AG09319 (cell line): ENCODE results near the gene CMIP.

Experiments used
- DNase-seq: peaks from one replicate; pipeline ENCODE4 v3.0.0-alpha.2; 2010; ENCODE audit warnings: low read depth; ENCODE audit errors: extremely low read depth
- TF ChIP-seq, protein P1 (sequence below): IDR thresholded peaks from 2 replicates; pipeline ENCODE4 v1.5.1; 2011; ENCODE audit warnings: low read depth, mild to moderate bottlenecking, inconsistent platforms, low read length, moderate library complexity

CMIP gene

DNA sequence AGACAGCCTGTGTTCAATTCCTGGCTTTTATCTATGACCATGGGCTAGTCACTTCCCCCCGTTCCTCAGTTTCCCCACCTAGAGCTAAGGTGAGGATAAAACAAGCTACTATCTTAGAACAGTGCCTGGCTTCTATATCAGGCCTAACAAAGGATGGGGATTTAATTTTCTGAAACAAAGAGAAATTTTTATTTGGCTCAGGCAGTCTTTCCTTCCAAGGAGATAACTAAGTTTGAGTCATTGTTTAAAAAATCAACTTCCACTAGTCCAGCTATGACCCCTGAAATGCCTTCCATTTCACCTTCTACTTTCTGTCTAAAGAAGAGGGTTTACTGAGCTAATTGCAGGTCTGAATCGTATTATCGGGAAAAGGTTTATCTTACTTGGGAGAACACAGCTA lies 99.0 kb downstream of the CMIP start:
- DNase-seq, result no peak
- TF ChIP-seq, protein P1, sequence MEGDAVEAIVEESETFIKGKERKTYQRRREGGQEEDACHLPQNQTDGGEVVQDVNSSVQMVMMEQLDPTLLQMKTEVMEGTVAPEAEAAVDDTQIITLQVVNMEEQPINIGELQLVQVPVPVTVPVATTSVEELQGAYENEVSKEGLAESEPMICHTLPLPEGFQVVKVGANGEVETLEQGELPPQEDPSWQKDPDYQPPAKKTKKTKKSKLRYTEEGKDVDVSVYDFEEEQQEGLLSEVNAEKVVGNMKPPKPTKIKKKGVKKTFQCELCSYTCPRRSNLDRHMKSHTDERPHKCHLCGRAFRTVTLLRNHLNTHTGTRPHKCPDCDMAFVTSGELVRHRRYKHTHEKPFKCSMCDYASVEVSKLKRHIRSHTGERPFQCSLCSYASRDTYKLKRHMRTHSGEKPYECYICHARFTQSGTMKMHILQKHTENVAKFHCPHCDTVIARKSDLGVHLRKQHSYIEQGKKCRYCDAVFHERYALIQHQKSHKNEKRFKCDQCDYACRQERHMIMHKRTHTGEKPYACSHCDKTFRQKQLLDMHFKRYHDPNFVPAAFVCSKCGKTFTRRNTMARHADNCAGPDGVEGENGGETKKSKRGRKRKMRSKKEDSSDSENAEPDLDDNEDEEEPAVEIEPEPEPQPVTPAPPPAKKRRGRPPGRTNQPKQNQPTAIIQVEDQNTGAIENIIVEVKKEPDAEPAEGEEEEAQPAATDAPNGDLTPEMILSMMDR, result no peak

DNA sequence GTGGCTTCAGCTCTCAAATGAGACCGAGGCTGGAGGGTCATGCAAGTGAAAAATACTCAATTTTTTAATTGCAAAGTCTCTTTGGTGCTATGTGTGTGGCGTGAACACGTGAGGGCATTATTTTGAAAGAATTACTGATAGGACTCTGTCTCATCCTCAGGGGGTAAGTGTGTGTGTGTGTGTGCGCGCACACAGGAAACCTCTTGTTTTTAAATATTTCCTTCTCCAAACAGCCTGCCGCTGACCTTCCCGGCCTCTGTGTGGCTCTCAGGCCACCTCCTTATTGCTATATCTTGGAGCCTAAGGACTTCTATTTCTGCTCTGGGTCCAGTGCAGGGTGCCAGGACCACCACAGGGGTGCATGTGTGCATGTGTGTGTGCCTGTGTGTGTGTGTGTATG lies 99.7 kb downstream of the CMIP start:
- no peak for DNase-seq
- TF ChIP-seq, protein P1, result no peak

DNA sequence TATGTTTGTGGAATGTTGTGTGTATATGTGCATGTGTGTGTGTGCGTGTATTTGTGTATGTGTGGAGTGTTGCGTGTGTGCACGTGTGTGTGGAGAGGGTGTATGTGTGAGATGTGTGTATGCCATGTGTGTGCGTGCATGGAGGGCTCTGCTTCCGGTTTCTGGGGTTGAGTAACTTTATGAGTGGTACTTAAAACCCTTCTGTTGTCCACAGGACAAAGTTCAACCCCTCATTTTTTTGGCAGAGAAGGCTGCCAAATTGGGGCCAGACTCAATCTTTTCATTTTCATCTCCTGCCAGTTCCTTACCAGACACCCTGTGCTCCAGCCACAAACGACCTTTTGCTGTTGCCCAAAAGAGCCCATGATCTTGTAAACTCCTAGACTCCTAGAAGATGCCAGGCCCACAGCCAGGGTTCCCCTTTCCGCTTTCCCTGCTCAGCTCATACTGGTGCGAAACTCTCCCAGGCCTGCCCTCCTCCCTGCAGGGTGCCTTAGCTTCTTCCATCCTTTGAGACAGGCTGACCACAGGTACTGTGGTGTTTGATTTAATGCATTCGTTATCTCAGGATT lies 100.2 kb downstream of the CMIP start:
- no peak for DNase-seq
- TF ChIP-seq, protein P1, result no peak

DNA sequence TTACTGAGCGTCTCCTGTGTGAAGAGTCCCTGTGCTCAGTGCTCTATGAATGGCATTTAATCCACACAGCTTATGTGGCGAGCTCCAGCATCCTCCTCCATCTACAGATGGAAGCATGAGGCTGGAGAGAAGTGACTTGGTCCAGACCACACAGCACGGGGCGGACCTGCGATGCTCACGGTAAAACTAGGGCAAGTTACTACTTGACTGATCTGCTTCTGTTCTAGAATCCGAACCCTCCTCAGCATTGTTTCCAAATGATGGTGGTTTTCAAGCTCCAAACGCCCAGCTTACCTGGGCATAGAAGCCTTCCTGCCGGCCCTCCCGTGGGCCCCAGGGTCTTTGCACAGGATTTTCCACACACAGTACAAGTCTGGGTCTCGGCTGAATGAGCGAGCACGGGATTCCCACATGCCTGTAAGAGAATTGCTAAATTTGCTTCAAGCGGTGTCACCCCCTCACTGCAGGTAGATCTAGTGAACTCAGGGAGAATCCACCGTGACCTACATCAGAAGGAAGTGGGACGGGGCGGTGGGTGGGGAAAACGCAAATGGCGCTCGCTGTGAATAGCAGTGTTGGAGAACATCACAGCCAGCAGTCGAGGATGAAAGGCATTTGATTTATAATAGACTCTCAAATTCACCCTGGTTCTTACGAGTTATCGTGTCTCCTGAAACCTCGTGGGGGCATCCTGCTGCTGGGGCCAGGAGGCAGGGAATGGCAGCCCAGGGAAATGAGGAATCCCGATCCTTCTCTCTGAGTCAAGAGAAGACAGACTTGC lies 101.1 kb downstream of the CMIP start:
- no peak for DNase-seq
- TF ChIP-seq, protein P1, result no peak

DNA sequence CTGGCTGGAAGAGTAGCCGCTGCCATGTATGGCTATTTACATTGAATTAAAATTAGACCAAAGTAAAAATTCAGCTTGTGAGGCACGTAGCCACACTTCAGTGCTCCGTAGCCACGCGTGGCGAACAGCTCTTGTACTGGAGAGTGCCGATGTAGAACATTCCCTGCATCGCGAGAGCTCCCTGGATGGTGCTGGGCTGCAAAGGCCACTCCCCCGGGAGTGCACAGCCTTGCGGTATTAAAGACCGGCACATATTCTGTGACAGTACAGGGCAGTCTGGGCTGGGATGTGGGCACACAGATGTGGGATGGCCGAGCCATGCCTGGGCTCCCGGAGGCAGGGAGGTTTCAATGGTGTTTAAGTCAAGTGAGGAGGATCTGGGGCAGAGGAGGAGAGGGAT lies 102.2 kb downstream of the CMIP start:
- TF ChIP-seq, protein P1, result no peak
- no peak for DNase-seq

DNA sequence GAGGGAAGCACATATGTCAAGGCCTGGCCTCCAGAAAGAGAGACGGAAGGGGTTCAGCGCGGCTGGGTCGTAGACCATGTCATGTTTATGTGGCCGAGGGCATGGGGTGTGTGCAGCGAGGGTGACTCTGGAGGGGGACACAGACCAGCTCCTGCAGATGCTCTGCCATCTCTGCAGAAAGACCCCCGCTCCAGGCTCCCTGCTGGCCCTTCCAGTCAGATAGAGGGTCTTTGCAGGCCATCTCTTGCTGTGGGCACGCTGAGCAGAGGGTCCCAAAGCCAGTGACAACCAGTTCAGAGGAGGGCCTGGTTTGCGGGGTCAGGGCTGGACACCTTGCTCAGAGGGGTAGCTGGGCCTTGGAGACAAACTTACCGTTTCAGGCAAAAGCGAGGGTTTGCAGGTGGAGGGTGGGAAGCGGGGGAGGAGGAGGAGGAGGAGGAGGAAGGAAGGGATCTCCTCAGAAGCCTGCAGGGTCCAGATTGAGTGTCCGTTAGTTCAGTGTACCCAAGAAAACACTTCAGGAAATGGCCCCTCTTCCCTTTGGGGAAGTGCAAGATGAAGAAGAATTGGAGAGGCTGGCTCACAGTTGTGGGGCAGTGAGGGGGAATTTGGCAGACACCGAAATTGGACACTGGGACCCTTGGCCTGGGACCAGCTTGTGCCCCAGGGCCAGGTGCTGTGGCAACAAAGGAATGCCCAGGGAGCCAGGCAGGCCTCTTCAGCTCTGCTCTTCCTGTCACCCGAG lies 102.8 kb downstream of the CMIP start:
- TF ChIP-seq, protein P1, result no peak
- DNase-seq, result no peak

DNA sequence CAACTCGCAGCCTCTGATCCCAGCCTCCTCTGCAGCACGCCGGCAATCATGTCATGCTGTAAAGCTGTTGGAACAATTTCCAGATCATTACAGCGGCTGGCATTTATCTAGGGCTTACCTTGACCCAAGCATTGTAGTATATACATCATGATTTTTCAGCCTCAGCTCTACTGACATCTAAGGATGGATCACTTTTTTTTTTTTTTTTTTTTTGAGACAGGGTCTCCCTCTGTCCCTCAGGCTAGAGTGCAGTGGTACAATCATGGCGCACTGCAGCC lies 103.3 kb downstream of the CMIP start:
- no peak for DNase-seq
- TF ChIP-seq, protein P1, result no peak
